ENCODE results near the gene TMPRSS9.

GRCh38 chr19:2341244-2341751 is 18.8 kb upstream of the TMPRSS9 start:
- TF ChIP-seq CTCF (IDR thresholded peaks at IDR 0.05) (no peak), POLR2A (IDR thresholded peaks at IDR 0.05) (no peak), POLR2AphosphoS5 (IDR thresholded peaks at IDR 0.05) (no peak), EP300 (IDR thresholded peaks at IDR 0.05) (no peak)
